ENCODE measurements around the gene MINDY3.

MINDY3 gene

GRCh38 chr10:15795036-15795792 lies 65.1 kb downstream of the MINDY3 start:
- no peak for TF ChIP-seq TAF1 (IDR thresholded peaks at IDR 0.05; ENCODE audit: borderline replicate concordance, insufficient read depth, low read length)
- no peak for TF ChIP-seq FOXP2 (optimal IDR thresholded peaks at IDR 0.05; ENCODE audit: borderline replicate concordance, extremely low read depth, extremely low read length, insufficient read depth)
- no peak for TF ChIP-seq POLR2AphosphoS5 (IDR thresholded peaks at IDR 0.05; ENCODE audit: low read depth, low read length)
- TF ChIP-seq SIN3A (IDR thresholded peaks at IDR 0.05; ENCODE audit: borderline replicate concordance, insufficient read depth, low read length): no peak

DNA sequence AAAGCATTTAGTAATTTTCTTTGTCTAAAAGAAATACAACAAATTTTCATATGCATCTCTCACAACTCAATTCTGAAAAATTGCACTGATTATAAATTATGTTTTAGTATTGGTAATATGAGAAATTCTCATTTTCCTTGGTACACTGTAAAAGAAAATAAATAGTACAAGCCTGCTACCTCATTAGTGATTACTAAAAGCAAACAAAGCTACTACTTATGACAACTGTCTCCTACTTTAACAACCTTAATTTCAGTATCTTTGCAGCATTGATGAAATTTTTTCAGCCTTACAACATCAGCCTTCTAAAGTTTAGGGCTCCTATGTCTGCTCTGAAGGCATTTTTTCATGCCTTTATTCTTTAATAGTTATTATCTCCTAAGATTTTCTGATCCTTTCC lies 65.7 kb downstream of the MINDY3 start:
- TF ChIP-seq TAF1 (IDR thresholded peaks at IDR 0.05; ENCODE audit: borderline replicate concordance, insufficient read depth, low read length) (no peak), FOXP2 (optimal IDR thresholded peaks at IDR 0.05; ENCODE audit: borderline replicate concordance, extremely low read depth, extremely low read length, insufficient read depth) (no peak), POLR2AphosphoS5 (IDR thresholded peaks at IDR 0.05; ENCODE audit: low read depth, low read length) (no peak), SIN3A (IDR thresholded peaks at IDR 0.05; ENCODE audit: borderline replicate concordance, insufficient read depth, low read length) (no peak)
- TF ChIP-seq, protein P1, sequence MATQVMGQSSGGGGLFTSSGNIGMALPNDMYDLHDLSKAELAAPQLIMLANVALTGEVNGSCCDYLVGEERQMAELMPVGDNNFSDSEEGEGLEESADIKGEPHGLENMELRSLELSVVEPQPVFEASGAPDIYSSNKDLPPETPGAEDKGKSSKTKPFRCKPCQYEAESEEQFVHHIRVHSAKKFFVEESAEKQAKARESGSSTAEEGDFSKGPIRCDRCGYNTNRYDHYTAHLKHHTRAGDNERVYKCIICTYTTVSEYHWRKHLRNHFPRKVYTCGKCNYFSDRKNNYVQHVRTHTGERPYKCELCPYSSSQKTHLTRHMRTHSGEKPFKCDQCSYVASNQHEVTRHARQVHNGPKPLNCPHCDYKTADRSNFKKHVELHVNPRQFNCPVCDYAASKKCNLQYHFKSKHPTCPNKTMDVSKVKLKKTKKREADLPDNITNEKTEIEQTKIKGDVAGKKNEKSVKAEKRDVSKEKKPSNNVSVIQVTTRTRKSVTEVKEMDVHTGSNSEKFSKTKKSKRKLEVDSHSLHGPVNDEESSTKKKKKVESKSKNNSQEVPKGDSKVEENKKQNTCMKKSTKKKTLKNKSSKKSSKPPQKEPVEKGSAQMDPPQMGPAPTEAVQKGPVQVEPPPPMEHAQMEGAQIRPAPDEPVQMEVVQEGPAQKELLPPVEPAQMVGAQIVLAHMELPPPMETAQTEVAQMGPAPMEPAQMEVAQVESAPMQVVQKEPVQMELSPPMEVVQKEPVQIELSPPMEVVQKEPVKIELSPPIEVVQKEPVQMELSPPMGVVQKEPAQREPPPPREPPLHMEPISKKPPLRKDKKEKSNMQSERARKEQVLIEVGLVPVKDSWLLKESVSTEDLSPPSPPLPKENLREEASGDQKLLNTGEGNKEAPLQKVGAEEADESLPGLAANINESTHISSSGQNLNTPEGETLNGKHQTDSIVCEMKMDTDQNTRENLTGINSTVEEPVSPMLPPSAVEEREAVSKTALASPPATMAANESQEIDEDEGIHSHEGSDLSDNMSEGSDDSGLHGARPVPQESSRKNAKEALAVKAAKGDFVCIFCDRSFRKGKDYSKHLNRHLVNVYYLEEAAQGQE (IDR thresholded peaks at IDR 0.05; ENCODE audit: insufficient read depth in 1 of 2, low read depth in 2 of 2, low read length in 2 of 2): no peak

- TF ChIP-seq TAF1 (IDR thresholded peaks at IDR 0.05; ENCODE audit: borderline replicate concordance, insufficient read depth, low read length) (no peak), POLR2AphosphoS5 (IDR thresholded peaks at IDR 0.05; ENCODE audit: low read depth, low read length) (no peak), SIN3A (IDR thresholded peaks at IDR 0.05; ENCODE audit: borderline replicate concordance, insufficient read depth, low read length) (no peak), FOXP2 (optimal IDR thresholded peaks at IDR 0.05; ENCODE audit: borderline replicate concordance, extremely low read depth, extremely low read length, insufficient read depth) (no peak)
- TF ChIP-seq, protein P1 (IDR thresholded peaks at IDR 0.05; ENCODE audit: insufficient read depth in 1 of 2, low read depth in 2 of 2, low read length in 2 of 2): no peak
These were observed 66.6 kb downstream of the MINDY3 start for GRCh38 chr10:15793664-15794063.

- TF ChIP-seq POLR2AphosphoS5 (IDR thresholded peaks at IDR 0.05; ENCODE audit: low read depth, low read length): no peak
- TF ChIP-seq, protein P1 (IDR thresholded peaks at IDR 0.05; ENCODE audit: insufficient read depth in 1 of 2, low read depth in 2 of 2, low read length in 2 of 2): no peak
- TF ChIP-seq TAF1 (IDR thresholded peaks at IDR 0.05; ENCODE audit: borderline replicate concordance, insufficient read depth, low read length): no peak
These were observed 67.5 kb downstream of the MINDY3 start for GRCh38 chr10:15792777-15793176.

- TF ChIP-seq, protein P1 (IDR thresholded peaks at IDR 0.05; ENCODE audit: insufficient read depth in 1 of 2, low read depth in 2 of 2, low read length in 2 of 2): no peak
- TF ChIP-seq FOXP2 (optimal IDR thresholded peaks at IDR 0.05; ENCODE audit: borderline replicate concordance, extremely low read depth, extremely low read length, insufficient read depth) (no peak), SIN3A (IDR thresholded peaks at IDR 0.05; ENCODE audit: borderline replicate concordance, insufficient read depth, low read length) (no peak), TAF1 (IDR thresholded peaks at IDR 0.05; ENCODE audit: borderline replicate concordance, insufficient read depth, low read length) (no peak), POLR2AphosphoS5 (IDR thresholded peaks at IDR 0.05; ENCODE audit: low read depth, low read length) (no peak)
These were observed 68.3 kb downstream of the MINDY3 start for GRCh38 chr10:15791816-15792524.

Measured in PFSK-1 (cell line).